Uterus (tissue), 4 donors: ENCODE measurements around the gene CHST14. TPM values are rescaled to one million over a fixed set of nuclear protein-coding genes. Genes with fewer than 3 reads are reported as not detected.

Experiments
- DNase-seq, 2 donors: peaks; one replicate each; pipeline ENCODE4 v3.0.0-alpha.2; 2019 to 2020
- H3K27ac ChIP-seq, 2 donors: fragments of 200-600 bp; sonication (generic); 1 replicate in 1 of 2; 2 replicates in 1 of 2; pipeline ENCODE4 v1.5.1; 2016 to 2018
- H3K27me3 ChIP-seq, 2 donors: fragments of 200-600 bp; sonication (generic); one replicate each; pipeline ENCODE4 v1.5.1; 2018 to 2019; ENCODE audit warnings: control low read depth in 1 of 2
- H3K36me3 ChIP-seq, 2 donors: fragments of 200-600 bp; sonication (generic); one replicate each; pipeline ENCODE4 v1.5.1; 2019; ENCODE audit warnings: control low read depth in 1 of 2
- H3K4me1 ChIP-seq, 2 donors: fragments of 200-600 bp; sonication (generic); one replicate each; pipeline ENCODE4 v1.5.1; 2018 to 2019; ENCODE audit warnings: control low read depth in 1 of 2
- H3K4me3 ChIP-seq, 2 donors: fragments of 200-600 bp; sonication (generic); 1 replicate in 1 of 2; 2 replicates in 1 of 2; pipeline ENCODE4 v1.5.1; 2018 to 2019; ENCODE audit warnings: mild to moderate bottlenecking in 1 of 2
- H3K9me3 ChIP-seq, 2 donors: fragments of 200-600 bp; sonication (generic); one replicate each; pipeline ENCODE4 v1.5.1; 2019; ENCODE audit warnings: control low read depth in 1 of 2
- CTCF ChIP-seq, 4 experiments: fragments of 200-600 bp in 2 of 4; fragments of 450-650 bp in 2 of 4; sonication (generic) in 2 of 4; IDR thresholded peaks; one replicate each; pipeline ENCODE4 v1.5.1; 2016 to 2019; ENCODE audit warnings: antibody characterized with exemption in 4 of 4, mild to moderate bottlenecking in 2 of 4, moderate library complexity in 1 of 4
- POLR2A ChIP-seq, 2 donors: fragments of 450-650 bp; IDR thresholded peaks; one replicate each; pipeline ENCODE4 v1.6.1; 2016; ENCODE audit warnings: antibody characterized with exemption in 2 of 2, mild to moderate bottlenecking in 1 of 2, moderate library complexity in 1 of 2
- intact Hi-C: fragments of 100-400 bp; cut with DNase I; formaldehyde crosslinking; loops from one replicate; pipeline ENCODE4 v1.15.1; 2023; ENCODE audit warnings: low total_unique reads
- total RNA-seq, 4 donors: library from RNA; depleted of rRNA in 3 of 4; stranded (reverse); fragments of >200 nt in 3 of 4; gene quantifications; one replicate each; pipeline versions ENCODE4 v1.1.0 to v1.2.4, GENCODE V29; 2014 to 2023
- donor health status: DM: yes; HTN: yes; CAD: no.

CHST14 gene
- total RNA-seq, 4 donors from 2014 or later = 6.8 to 26.1 (median 17.9) TPM

- H3K36me3 ChIP-seq = no peaks in the 10 kb centered on the region
- intact Hi-C loops = no loop called here
- no peak overlapping the region for H3K4me3 ChIP-seq
- DNase-seq = no peak
- no peaks in the 10 kb centered on the region for H3K9me3 ChIP-seq
- H3K27me3 ChIP-seq = no peaks in the 10 kb centered on the region
- H3K27ac ChIP-seq = no peak overlapping the region
- TF ChIP-seq CTCF (IDR thresholded peaks at IDR 0.05) (no peak), POLR2A (IDR thresholded peaks at IDR 0.05) (no peak)
- no peaks in the 10 kb centered on the region for H3K4me1 ChIP-seq
Measured at GRCh38 chr15:40446144-40446543, 24.6 kb upstream of the CHST14 start.

DNA sequence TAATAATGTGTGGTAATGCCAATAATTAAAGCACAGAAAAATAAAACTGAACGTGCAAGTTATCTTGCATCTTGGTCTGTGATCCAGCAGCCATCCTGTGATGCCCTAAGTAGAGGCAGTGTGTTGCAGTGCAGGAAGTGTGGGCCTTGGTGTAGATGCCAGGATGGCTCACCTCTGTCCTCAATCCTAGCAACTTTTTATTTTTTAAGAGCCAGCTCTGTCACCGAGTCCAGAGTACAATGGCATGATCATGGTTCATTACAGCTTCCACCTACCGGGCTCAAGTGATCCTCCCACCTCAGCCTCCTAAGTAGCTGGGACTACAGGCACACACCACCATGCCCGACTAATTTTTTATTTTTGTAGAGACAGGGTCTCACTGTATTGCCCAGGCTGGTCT, 22.4 kb upstream of the CHST14 start:
- intact Hi-C loops = no loop called here

GRCh38 chr15:40449275-40449674, 21.5 kb upstream of the CHST14 start:
- TF ChIP-seq CTCF (IDR thresholded peaks at IDR 0.05) = no peak
- no peak for TF ChIP-seq POLR2A (IDR thresholded peaks at IDR 0.05)
- H3K27me3 ChIP-seq = no peaks in the 10 kb centered on the region
- no peaks in the 10 kb centered on the region for H3K9me3 ChIP-seq
- H3K36me3 ChIP-seq = no peaks in the 10 kb centered on the region
- peaks cover 0 to 5% of the 10 kb centered on the region in 2 donors for H3K4me1 ChIP-seq
- intact Hi-C loops = no loop called here
- H3K27ac ChIP-seq = no peak overlapping the region
- no peak overlapping the region for H3K4me3 ChIP-seq
- no peak for DNase-seq

More for the DNA sequence above, 22.4 kb upstream of the CHST14 start:
- TF ChIP-seq CTCF (IDR thresholded peaks at IDR 0.05) (no peak), POLR2A (IDR thresholded peaks at IDR 0.05) (no peak)
- Histone ChIP-seq H3K4me3 (no peak overlapping the region), H3K27ac (no peak overlapping the region), H3K9me3 (no peaks in the 10 kb centered on the region), H3K27me3 (no peaks in the 10 kb centered on the region), H3K4me1 (no peaks in the 10 kb centered on the region), H3K36me3 (no peaks in the 10 kb centered on the region)
- DNase-seq = no peak

GRCh38 chr15:40450047-40450446, 20.7 kb upstream of the CHST14 start:
- no peak overlapping the region for H3K27ac ChIP-seq
- no peak for DNase-seq
- H3K4me1 ChIP-seq = peaks cover 0 to 5% of the 10 kb centered on the region in 2 donors
- intact Hi-C loops = no loop called here
- no peaks in the 10 kb centered on the region for H3K9me3 ChIP-seq
- no peak overlapping the region for H3K4me3 ChIP-seq
- no peak for TF ChIP-seq CTCF (IDR thresholded peaks at IDR 0.05)
- TF ChIP-seq POLR2A (IDR thresholded peaks at IDR 0.05) = no peak
- H3K36me3 ChIP-seq = no peaks in the 10 kb centered on the region
- H3K27me3 ChIP-seq = no peaks in the 10 kb centered on the region

- no peaks in the 10 kb centered on the region for H3K27me3 ChIP-seq
- no peak overlapping the region for H3K27ac ChIP-seq
- TF ChIP-seq CTCF (IDR thresholded peaks at IDR 0.05) = no peak
- TF ChIP-seq POLR2A (IDR thresholded peaks at IDR 0.05) = no peak
- no peak overlapping the region for H3K4me3 ChIP-seq
- no peak for DNase-seq
- H3K4me1 ChIP-seq = peaks cover 0 to 8% of the 10 kb centered on the region in 2 donors
- intact Hi-C loops = no loop called here
- no peaks in the 10 kb centered on the region for H3K9me3 ChIP-seq
- H3K36me3 ChIP-seq = no peaks in the 10 kb centered on the region
Measured at GRCh38 chr15:40451527-40452158, 19.1 kb upstream of the CHST14 start.
